Stimulated activated CD4-positive, alpha-beta T cell treated with anti-CD3 and anti-CD28 coated beads, TNF-alpha, amount 100 ng/mL, for 1 hour (primary cell): Measurements from ENCODE around the gene PTPRN2.
"Not testable (repeated sequence)": the region's sequence is repeated elsewhere in the genome, so short reads cannot be mapped to it uniquely, and the experiment has no call there.

Experiments used
- DNase-seq, 3 donors: peaks; one replicate each; pipeline ENCODE4 v3.0.0-alpha.2; 2020; ENCODE audit warnings: low read depth in 3 of 3, low spot score in 1 of 3

The PTPRN2 gene

GRCh38 chr7:158389514-158390425 is 197.9 kb downstream of the PTPRN2 start:
- DNase-seq = no peak

GRCh38 chr7:158388928-158389327 is 198.7 kb downstream of the PTPRN2 start:
- DNase-seq = no peak

GRCh38 chr7:158388072-158388471 is 199.6 kb downstream of the PTPRN2 start:
- DNase-seq = no peak

GRCh38 chr7:158387546-158387891 is 200.1 kb downstream of the PTPRN2 start:
- DNase-seq = no peak

GRCh38 chr7:158386866-158387545 is 200.6 kb downstream of the PTPRN2 start:
- DNase-seq = no peak

GRCh38 chr7:158386355-158386618 is 201.3 kb downstream of the PTPRN2 start:
- DNase-seq = no peak

- not testable (repeated sequence) for DNase-seq
Measured at GRCh38 chr7:158385496-158386354, 201.9 kb downstream of the PTPRN2 start.

- no peak for DNase-seq
Measured at GRCh38 chr7:158384746-158385145, 202.9 kb downstream of the PTPRN2 start.

GRCh38 chr7:158383665-158384064 is 204.0 kb downstream of the PTPRN2 start:
- no peak for DNase-seq

GRCh38 chr7:158382363-158383254 is 205.0 kb downstream of the PTPRN2 start:
- DNase-seq = no peak

GRCh38 chr7:158381956-158382355 is 205.7 kb downstream of the PTPRN2 start:
- DNase-seq = no peak

- DNase-seq = no peak
Measured at GRCh38 chr7:158378978-158379377, 208.6 kb downstream of the PTPRN2 start.

- no peak for DNase-seq
Measured at GRCh38 chr7:158377800-158378623, 209.6 kb downstream of the PTPRN2 start.

- not testable (repeated sequence) for DNase-seq
Measured at GRCh38 chr7:158376839-158377186, 210.8 kb downstream of the PTPRN2 start.

GRCh38 chr7:158376146-158376838 is 211.3 kb downstream of the PTPRN2 start:
- peak in 1 of 3 donors; percentile 5 for DNase-seq

- no peak for DNase-seq
Measured at GRCh38 chr7:158375034-158375433, 212.6 kb downstream of the PTPRN2 start.

- no peak for DNase-seq
Measured at GRCh38 chr7:158374586-158374985, 213.0 kb downstream of the PTPRN2 start.

- DNase-seq = no peak
Measured at GRCh38 chr7:158374146-158374545, 213.5 kb downstream of the PTPRN2 start.

GRCh38 chr7:158373476-158374133 is 214.0 kb downstream of the PTPRN2 start:
- no peak for DNase-seq
